ENCODE data around the gene PDK2.

DNA sequence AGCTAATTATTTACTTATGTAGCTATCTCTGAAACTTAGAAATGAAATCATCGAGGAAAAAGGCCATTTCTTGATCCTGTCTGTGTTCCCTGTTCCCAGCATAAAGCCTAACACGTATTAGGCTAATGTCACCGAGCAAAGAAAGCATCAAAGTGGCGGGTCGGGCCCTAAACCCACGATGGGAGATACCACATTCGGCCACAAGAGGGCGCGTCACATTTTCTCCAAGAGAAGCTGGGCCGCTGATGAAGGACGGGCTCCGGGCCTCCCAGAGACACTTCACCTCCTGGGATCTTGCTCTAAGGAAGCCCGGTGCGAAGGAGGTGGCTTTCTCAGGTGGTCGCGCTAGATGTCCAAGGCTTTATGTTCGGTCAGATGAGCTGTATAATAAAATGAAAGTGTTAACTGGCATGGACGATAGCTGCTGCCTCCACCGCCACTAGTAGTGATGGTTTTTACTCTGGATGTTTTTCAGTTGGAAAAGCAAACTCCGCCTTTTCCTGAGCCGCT is 853 bp upstream of the PDK2 start:
- TF ChIP-seq, protein P1, sequence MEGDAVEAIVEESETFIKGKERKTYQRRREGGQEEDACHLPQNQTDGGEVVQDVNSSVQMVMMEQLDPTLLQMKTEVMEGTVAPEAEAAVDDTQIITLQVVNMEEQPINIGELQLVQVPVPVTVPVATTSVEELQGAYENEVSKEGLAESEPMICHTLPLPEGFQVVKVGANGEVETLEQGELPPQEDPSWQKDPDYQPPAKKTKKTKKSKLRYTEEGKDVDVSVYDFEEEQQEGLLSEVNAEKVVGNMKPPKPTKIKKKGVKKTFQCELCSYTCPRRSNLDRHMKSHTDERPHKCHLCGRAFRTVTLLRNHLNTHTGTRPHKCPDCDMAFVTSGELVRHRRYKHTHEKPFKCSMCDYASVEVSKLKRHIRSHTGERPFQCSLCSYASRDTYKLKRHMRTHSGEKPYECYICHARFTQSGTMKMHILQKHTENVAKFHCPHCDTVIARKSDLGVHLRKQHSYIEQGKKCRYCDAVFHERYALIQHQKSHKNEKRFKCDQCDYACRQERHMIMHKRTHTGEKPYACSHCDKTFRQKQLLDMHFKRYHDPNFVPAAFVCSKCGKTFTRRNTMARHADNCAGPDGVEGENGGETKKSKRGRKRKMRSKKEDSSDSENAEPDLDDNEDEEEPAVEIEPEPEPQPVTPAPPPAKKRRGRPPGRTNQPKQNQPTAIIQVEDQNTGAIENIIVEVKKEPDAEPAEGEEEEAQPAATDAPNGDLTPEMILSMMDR (IDR thresholded peaks at IDR 0.05 in 4 of 5, conservative IDR thresholded peaks at IDR 0.05 in 1 of 5) = peak; percentile 89 to 97 (median 93)
- TF ChIP-seq POLR2A (IDR thresholded peaks at IDR 0.05) = peak in 1 of 2 donors; percentile 9
